SU-DHL-6 (cell line): Measurements from ENCODE around the gene PEX26.

ENCODE experiments used
- H2AFZ ChIP-seq: fragments of 200-600 bp; sonication (generic); 2 replicates; pipeline ENCODE4 v1.6.1; 2014; ENCODE audit warnings: low read depth, mild to moderate bottlenecking, moderate library complexity, mixed read lengths, antibody characterized with exemption, low read length; ENCODE audit not compliant: severe bottlenecking
- H3F3A ChIP-seq: fragments of 200-600 bp; shearing (Covaris generic); 2 replicates; pipeline ENCODE4 v1.6.0; 2016; ENCODE audit warnings: antibody characterized with exemption, mild to moderate bottlenecking; ENCODE audit not compliant: insufficient read depth
- H3K27ac ChIP-seq: fragments of 200-600 bp; sonication (generic); 2 replicates; pipeline ENCODE4 v1.5.1; 2016; ENCODE audit warnings: low read depth, mild to moderate bottlenecking, low read length, moderate library complexity, mixed read lengths
- H3K27me3 ChIP-seq: fragments of 200-600 bp; sonication (generic), shearing (Covaris generic); 2 replicates; pipeline ENCODE4 v1.6.0; 2014; ENCODE audit warnings: mild to moderate bottlenecking, low read length
- H3K36me3 ChIP-seq: fragments of 200-600 bp; sonication (generic); 2 replicates; pipeline ENCODE4 v1.6.1; 2014; ENCODE audit warnings: mild to moderate bottlenecking, low read length, mixed read lengths
- H3K4me2 ChIP-seq: fragments of 300-600, 200-600 bp; shearing (Covaris generic), sonication (generic); 2 replicates; pipeline ENCODE4 v1.6.0; 2014; ENCODE audit warnings: low read length, low read depth, mild to moderate bottlenecking; ENCODE audit not compliant: poor library complexity, severe bottlenecking
- H3K4me3 ChIP-seq: fragments of 200-600 bp; sonication (generic); 2 replicates; pipeline ENCODE4 v1.5.1; 2014; ENCODE audit warnings: antibody characterized with exemption, low read length, mild to moderate bottlenecking, mixed read lengths; ENCODE audit not compliant: insufficient read depth, poor library complexity, severe bottlenecking
- H3K79me2 ChIP-seq: fragments of 200-600 bp; sonication (generic); 2 replicates; pipeline ENCODE4 v1.6.1; 2014; ENCODE audit warnings: mild to moderate bottlenecking, low read length, moderate library complexity; ENCODE audit not compliant: insufficient read depth
- H3K9ac ChIP-seq: fragments of 200-600 bp; sonication (generic); 2 replicates; pipeline ENCODE4 v1.7.0; 2014; ENCODE audit warnings: mild to moderate bottlenecking, low read length
- H3K9me2 ChIP-seq: fragments of 200-600 bp; sonication (generic); replicated peaks from 2 replicates; pipeline ENCODE4 v1.6.1; 2014; ENCODE audit warnings: low read length; ENCODE audit not compliant: insufficient read depth
- H3K9me3 ChIP-seq: fragments of 200-600 bp; sonication (generic); 2 replicates; pipeline ENCODE4 v1.6.1; 2014; ENCODE audit warnings: low read length, mixed read lengths; ENCODE audit not compliant: insufficient read depth
- H4K20me1 ChIP-seq: fragments of 200-600 bp; sonication (generic); 2 replicates; pipeline ENCODE4 v1.6.1; 2014; ENCODE audit warnings: low read depth, mild to moderate bottlenecking, antibody characterized with exemption, low read length, moderate library complexity, mixed read lengths
- CTCF ChIP-seq: fragments of 200-600 bp; sonication (generic); IDR thresholded peaks from one replicate; pipeline ENCODE4 v1.5.1; 2017; ENCODE audit warnings: antibody characterized with exemption, mild to moderate bottlenecking, low read length, moderate library complexity; ENCODE audit not compliant: insufficient read depth, poor library complexity, severe bottlenecking
- EZH2phosphoT487 ChIP-seq: fragments of 200-600 bp; sonication (generic), shearing (Covaris generic); conservative IDR thresholded peaks from 2 replicates; pipeline ENCODE4 v1.6.1; 2018; ENCODE audit warnings: mild to moderate bottlenecking, antibody characterized with exemption, low read length, moderate library complexity, mixed read lengths

The PEX26 gene

GRCh38 chr22:18115906-18116371 lies 38.1 kb downstream of the PEX26 start:
- Histone ChIP-seq H3K9ac (no peak overlapping the region), H3K79me2 (no peaks in the 10 kb centered on the region), H3K4me3 (no peak overlapping the region), H2AFZ (no peak overlapping the region), H3F3A (no peaks in the 10 kb centered on the region), H3K27me3 (no peaks in the 10 kb centered on the region), H3K27ac (no peak overlapping the region), H4K20me1 (no peaks in the 10 kb centered on the region), H3K4me2 (no peak overlapping the region), H3K9me3 (no peaks in the 10 kb centered on the region), H3K9me2 (no peaks in the 10 kb centered on the region), H3K36me3 (no peaks in the 10 kb centered on the region)
- TF ChIP-seq CTCF, result no peak
- TF ChIP-seq EZH2phosphoT487, result no peak

GRCh38 chr22:18116634-18117033 lies 38.8 kb downstream of the PEX26 start:
- Histone ChIP-seq H2AFZ (no peak overlapping the region), H3K9me2 (no peaks in the 10 kb centered on the region), H3K27me3 (no peaks in the 10 kb centered on the region), H4K20me1 (no peaks in the 10 kb centered on the region), H3K79me2 (no peaks in the 10 kb centered on the region), H3K4me2 (no peak overlapping the region), H3K9ac (no peak overlapping the region), H3K27ac (no peak overlapping the region), H3K4me3 (no peak overlapping the region), H3K36me3 (no peaks in the 10 kb centered on the region), H3F3A (no peaks in the 10 kb centered on the region), H3K9me3 (no peaks in the 10 kb centered on the region)
- TF ChIP-seq CTCF (no peak), EZH2phosphoT487 (no peak)

- no peak overlapping the region for H3K9ac ChIP-seq
- no peak overlapping the region for H3K27ac ChIP-seq
- TF ChIP-seq EZH2phosphoT487, result no peak
- TF ChIP-seq CTCF, result no peak
- H3K9me3 ChIP-seq, result no peaks in the 10 kb centered on the region
- H3F3A ChIP-seq, result no peaks in the 10 kb centered on the region
- no peaks in the 10 kb centered on the region for H3K9me2 ChIP-seq
- H3K36me3 ChIP-seq, result no peaks in the 10 kb centered on the region
- no peak overlapping the region for H2AFZ ChIP-seq
- no peaks in the 10 kb centered on the region for H4K20me1 ChIP-seq
- H3K79me2 ChIP-seq, result no peaks in the 10 kb centered on the region
- no peak overlapping the region for H3K4me2 ChIP-seq
- no peak overlapping the region for H3K4me3 ChIP-seq
- no peaks in the 10 kb centered on the region for H3K27me3 ChIP-seq
These were observed 40.6 kb downstream of the PEX26 start for GRCh38 chr22:18118345-18118915.
